ENCODE results near the gene ICAM4.

- TF ChIP-seq, protein P1, sequence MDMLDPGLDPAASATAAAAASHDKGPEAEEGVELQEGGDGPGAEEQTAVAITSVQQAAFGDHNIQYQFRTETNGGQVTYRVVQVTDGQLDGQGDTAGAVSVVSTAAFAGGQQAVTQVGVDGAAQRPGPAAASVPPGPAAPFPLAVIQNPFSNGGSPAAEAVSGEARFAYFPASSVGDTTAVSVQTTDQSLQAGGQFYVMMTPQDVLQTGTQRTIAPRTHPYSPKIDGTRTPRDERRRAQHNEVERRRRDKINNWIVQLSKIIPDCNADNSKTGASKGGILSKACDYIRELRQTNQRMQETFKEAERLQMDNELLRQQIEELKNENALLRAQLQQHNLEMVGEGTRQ (IDR thresholded peaks at IDR 0.05; ENCODE audit: borderline replicate concordance, low read depth, low read length), result no peak
- TF ChIP-seq FOXM1 (IDR thresholded peaks at IDR 0.05; ENCODE audit: low read depth) (no peak), CTCF (IDR thresholded peaks at IDR 0.05) (no peak), GABPA (IDR thresholded peaks at IDR 0.05; ENCODE audit: low read depth) (no peak), NFIC (IDR thresholded peaks at IDR 0.05; ENCODE audit: borderline replicate concordance) (no peak), MXI1 (IDR thresholded peaks at IDR 0.05; ENCODE audit: low read depth, low read length) (no peak), MAX (IDR thresholded peaks at IDR 0.05; ENCODE audit: low read depth) (no peak), TCF12 (IDR thresholded peaks at IDR 0.05) (no peak), RAD21 (IDR thresholded peaks at IDR 0.05; ENCODE audit: low read length) (no peak), TEAD4 (IDR thresholded peaks at IDR 0.05; ENCODE audit: borderline replicate concordance, insufficient read depth) (no peak), MEF2A (IDR thresholded peaks at IDR 0.05; ENCODE audit: borderline replicate concordance, low read depth) (no peak), POLR2AphosphoS5 (IDR thresholded peaks at IDR 0.05; ENCODE audit: low read depth, low read length) (no peak), YY1 (IDR thresholded peaks at IDR 0.05; ENCODE audit: low read depth) (no peak), GATA2 (CRISPR knock-in tag; IDR thresholded peaks at IDR 0.05) (no peak)
These were observed 18.7 kb upstream of the ICAM4 start for GRCh38 chr19:10268071-10268470.
